Measurements from ENCODE around the gene DLGAP5. TPM values are rescaled to one million over a fixed set of nuclear protein-coding genes. Genes with fewer than 3 reads are reported as not detected.

DLGAP5 gene
- total RNA-seq, 2 experiments from 2014 or later, result 92.7 to 97.9 TPM

GRCh38 chr14:55118761-55119160 is 72.6 kb downstream of the DLGAP5 start:
- no peaks in the 10 kb centered on the region for H3K36me3 Mint-ChIP-seq
- no peak for DNase-seq
- no peaks in the 10 kb centered on the region for H3K9me3 Mint-ChIP-seq
- intact Hi-C loops (cut with micrococcal nuclease), result no loop called here
- H3K4me3 Mint-ChIP-seq, result no peak overlapping the region
- H3K27ac Mint-ChIP-seq, result no peak overlapping the region
- H3K4me1 Mint-ChIP-seq (ENCODE audit: low read depth), result no peaks in the 10 kb centered on the region
- no peaks in the 10 kb centered on the region for H3K27me3 Mint-ChIP-seq
- CTCF ChIA-PET, result interaction anchor here (1.4 kb wide), 1 partner anchor 29 kb away, joined by 3 read pairs; no protein-coding TSS in a partner anchor
- POLR2A ChIA-PET, result interaction anchor here (0.6 to 1.1 kb wide), 2 partner anchors 11 to 382 kb away, joined by 3 to 4 read pairs; no protein-coding TSS in a partner anchor

- Mint-ChIP-seq H3K36me3 (no peaks in the 10 kb centered on the region), H3K27me3 (no peaks in the 10 kb centered on the region), H3K9me3 (no peaks in the 10 kb centered on the region), H3K4me1 (ENCODE audit: low read depth) (no peaks in the 10 kb centered on the region), H3K27ac (no peak overlapping the region), H3K4me3 (no peak overlapping the region)
- ChIA-PET POLR2A (no interaction called here), CTCF (interaction anchor here (1.4 kb wide), 1 partner anchor 28 kb away, joined by 3 read pairs; no protein-coding TSS in a partner anchor)
- no peak for DNase-seq
- intact Hi-C loops (cut with micrococcal nuclease), result no loop called here
Measured at GRCh38 chr14:55117803-55118441, 73.5 kb downstream of the DLGAP5 start.

- ChIA-PET POLR2A (no interaction called here), CTCF (interaction anchor here (1.0 kb wide), 1 partner anchor 25 kb away, joined by 3 read pairs; no protein-coding TSS in a partner anchor)
- no peaks in the 10 kb centered on the region for H3K4me1 Mint-ChIP-seq (ENCODE audit: low read depth)
- DNase-seq, result no peak
- H3K4me3 Mint-ChIP-seq, result no peak overlapping the region
- no peaks in the 10 kb centered on the region for H3K9me3 Mint-ChIP-seq
- intact Hi-C loops (cut with micrococcal nuclease), result no loop called here
- H3K27ac Mint-ChIP-seq, result no peak overlapping the region
- H3K27me3 Mint-ChIP-seq, result no peaks in the 10 kb centered on the region
- H3K36me3 Mint-ChIP-seq, result no peaks in the 10 kb centered on the region
Measured at GRCh38 chr14:55116246-55117030, 74.9 kb downstream of the DLGAP5 start.

DNA sequence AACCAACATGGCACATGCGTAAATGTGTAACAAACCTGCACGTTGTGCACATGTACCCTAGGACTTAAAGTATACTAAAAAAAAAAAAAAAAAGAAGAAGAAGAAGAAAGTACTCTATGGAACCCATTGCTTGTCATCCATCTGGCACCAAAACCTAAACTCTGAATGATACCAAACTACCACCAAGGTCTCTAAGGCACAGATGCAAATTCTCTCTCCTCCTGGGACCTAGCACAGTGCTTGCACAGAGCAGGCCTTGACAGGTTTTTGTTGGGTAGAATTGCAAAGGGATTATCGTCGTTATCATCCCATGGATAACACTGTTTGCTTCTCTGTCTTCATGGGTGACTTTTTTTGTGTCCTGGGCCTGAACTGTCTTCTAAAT is 75.5 kb downstream of the DLGAP5 start:
- Mint-ChIP-seq H3K4me1 (ENCODE audit: low read depth) (no peaks in the 10 kb centered on the region), H3K27ac (no peak overlapping the region), H3K4me3 (no peak overlapping the region), H3K9me3 (no peaks in the 10 kb centered on the region), H3K27me3 (no peaks in the 10 kb centered on the region), H3K36me3 (no peaks in the 10 kb centered on the region)
- no peak for DNase-seq
- intact Hi-C loops (cut with micrococcal nuclease), result no loop called here
- ChIA-PET CTCF (no interaction called here), POLR2A (no interaction called here)

DNA sequence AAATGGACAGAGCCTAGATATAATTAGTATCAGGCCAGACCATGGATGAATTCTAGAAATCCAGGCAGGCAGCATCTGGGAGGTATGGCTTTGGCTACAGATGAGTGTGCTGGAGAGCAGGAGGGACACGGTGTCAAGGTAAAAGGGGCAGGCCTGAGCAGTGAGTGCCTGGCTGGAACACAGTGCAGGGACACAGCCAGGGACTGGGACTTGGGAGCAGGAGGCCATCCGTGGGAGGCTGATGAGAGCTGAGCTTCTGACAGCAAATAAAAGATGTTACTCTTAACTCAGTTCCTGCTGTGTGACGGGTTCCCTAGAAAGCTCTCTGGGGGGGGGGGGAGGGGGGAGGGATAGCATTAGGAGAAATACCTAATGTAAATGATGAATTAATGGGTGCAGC is 75.9 kb downstream of the DLGAP5 start:
- CTCF ChIA-PET, result no interaction called here
- POLR2A ChIA-PET, result no interaction called here

GRCh38 chr14:55114720-55115119 is 76.7 kb downstream of the DLGAP5 start:
- H3K27me3 Mint-ChIP-seq, result no peaks in the 10 kb centered on the region
- ChIA-PET POLR2A (no interaction called here), CTCF (no interaction called here)
- no peaks in the 10 kb centered on the region for H3K36me3 Mint-ChIP-seq
- no peak for DNase-seq
- intact Hi-C loops (cut with micrococcal nuclease), result no loop called here
- H3K4me3 Mint-ChIP-seq, result no peak overlapping the region
- H3K4me1 Mint-ChIP-seq (ENCODE audit: low read depth), result no peaks in the 10 kb centered on the region
- no peaks in the 10 kb centered on the region for H3K9me3 Mint-ChIP-seq
- no peak overlapping the region for H3K27ac Mint-ChIP-seq

More for the DNA sequence above, 75.9 kb downstream of the DLGAP5 start:
- DNase-seq, result no peak
- Mint-ChIP-seq H3K4me1 (ENCODE audit: low read depth) (no peaks in the 10 kb centered on the region), H3K27me3 (no peaks in the 10 kb centered on the region), H3K9me3 (no peaks in the 10 kb centered on the region), H3K4me3 (no peak overlapping the region), H3K27ac (no peak overlapping the region), H3K36me3 (no peaks in the 10 kb centered on the region)
- intact Hi-C loops (cut with micrococcal nuclease), result no loop called here

DNA sequence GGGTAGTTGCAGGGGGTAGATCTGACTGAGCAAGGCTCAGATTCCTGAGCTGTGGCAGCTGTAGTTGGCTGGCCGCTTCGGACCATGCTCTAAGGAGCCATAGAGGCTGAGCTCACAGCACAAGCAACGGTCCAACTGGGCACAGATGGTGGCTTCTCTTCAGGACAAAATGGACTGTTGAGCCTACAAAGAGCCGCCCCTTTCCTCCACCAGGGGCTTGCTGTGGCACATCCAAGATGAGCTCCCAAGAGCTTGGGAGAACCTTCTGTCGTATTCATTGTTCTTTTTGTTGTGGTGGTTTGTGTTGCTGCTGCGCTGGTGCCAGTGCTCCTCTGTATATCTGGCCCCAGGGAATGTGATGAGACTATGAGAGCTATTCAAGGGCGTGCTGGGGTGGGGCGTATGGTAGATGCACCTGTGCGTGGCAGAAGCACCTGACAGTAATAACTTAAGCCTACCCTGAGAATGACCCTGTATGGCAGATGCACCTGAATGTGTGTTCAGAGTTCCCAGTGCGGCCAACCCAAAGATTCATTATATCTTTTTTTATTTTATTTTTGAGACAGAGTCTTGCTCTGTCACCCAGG is 80.2 kb downstream of the DLGAP5 start:
- Mint-ChIP-seq H3K27me3 (no peaks in the 10 kb centered on the region), H3K9me3 (no peaks in the 10 kb centered on the region), H3K4me1 (ENCODE audit: low read depth) (peaks cover 16% of the 10 kb centered on the region), H3K36me3 (no peaks in the 10 kb centered on the region), H3K27ac (no peak overlapping the region), H3K4me3 (no peak overlapping the region)
- DNase-seq, result no peak
- intact Hi-C loops (cut with micrococcal nuclease), result no loop called here
- POLR2A ChIA-PET, result no interaction called here
- CTCF ChIA-PET, result no interaction called here

DNA sequence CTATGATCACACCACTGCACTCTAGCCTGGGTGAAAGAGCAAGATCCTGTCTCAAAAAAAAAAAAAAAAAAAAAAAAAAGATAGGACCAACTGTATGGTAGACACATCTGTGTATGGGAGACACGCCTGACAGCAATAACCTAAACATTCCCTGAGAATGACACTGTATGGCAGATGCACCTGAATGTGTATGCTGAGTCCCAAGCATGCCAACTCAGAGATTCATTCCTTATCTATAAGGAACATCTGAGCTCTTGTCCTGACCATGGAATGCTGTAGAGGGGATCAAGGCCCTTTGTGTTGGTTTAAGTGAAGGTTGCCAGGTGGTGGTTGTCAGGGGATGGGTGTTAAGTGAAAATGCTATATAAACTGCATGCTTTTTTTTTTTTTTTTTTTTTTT is 81.5 kb downstream of the DLGAP5 start:
- H3K4me1 Mint-ChIP-seq (ENCODE audit: low read depth), result peaks cover 16% of the 10 kb centered on the region
- intact Hi-C loops (cut with micrococcal nuclease), result no loop called here
- DNase-seq, result no peak
- H3K27me3 Mint-ChIP-seq, result no peaks in the 10 kb centered on the region
- H3K36me3 Mint-ChIP-seq, result no peaks in the 10 kb centered on the region
- H3K4me3 Mint-ChIP-seq, result no peak overlapping the region
- no peaks in the 10 kb centered on the region for H3K9me3 Mint-ChIP-seq
- CTCF ChIA-PET, result no interaction called here
- POLR2A ChIA-PET, result no interaction called here
- H3K27ac Mint-ChIP-seq, result no peak overlapping the region

- Mint-ChIP-seq H3K27me3 (no peaks in the 10 kb centered on the region), H3K9me3 (peaks cover 9% of the 10 kb centered on the region), H3K4me3 (peak overlapping the region; percentile 24), H3K27ac (peak overlapping the region; percentile 75), H3K4me1 (ENCODE audit: low read depth) (peaks cover 32% of the 10 kb centered on the region), H3K36me3 (peaks cover 7% of the 10 kb centered on the region)
- intact Hi-C loops (cut with micrococcal nuclease), result no loop called here
- ChIA-PET CTCF (interaction anchor here (0.6 to 1.3 kb wide), 3 partner anchors 16 to 20 kb away, joined by 3 to 4 read pairs (median 3); no protein-coding TSS in a partner anchor), POLR2A (interaction anchor here (1.2 to 1.7 kb wide), 3 partner anchors 10 to 56 kb away, joined by 3 to 8 read pairs (median 4); partner anchors contain the start of gene MAPK1IP1L)
- DNase-seq, result peak; percentile 70
Measured at GRCh38 chr14:55107766-55108554, 83.4 kb downstream of the DLGAP5 start.

DNA sequence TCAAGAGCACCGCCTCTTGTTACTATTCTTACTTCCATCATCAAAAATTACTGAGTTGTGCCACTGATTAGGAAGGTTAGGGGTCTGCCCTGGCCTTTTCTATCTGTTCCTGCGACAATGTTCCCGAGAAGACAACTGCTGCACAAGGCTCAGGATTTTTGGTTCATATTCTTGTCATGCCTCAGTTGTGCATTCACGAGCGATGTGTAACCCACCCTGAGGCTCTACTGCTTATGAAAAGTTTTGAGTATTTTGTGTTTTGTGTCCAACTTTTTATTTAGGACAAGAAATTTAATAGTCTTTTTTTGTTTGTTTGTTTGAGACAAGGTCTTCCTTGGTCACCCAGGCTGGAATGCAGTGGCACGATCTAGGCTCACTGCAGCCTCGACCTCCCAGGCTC is 85.4 kb downstream of the DLGAP5 start:
- H3K4me1 Mint-ChIP-seq (ENCODE audit: low read depth), result peaks cover 42% of the 10 kb centered on the region
- H3K27ac Mint-ChIP-seq, result no peak overlapping the region
- no peak for DNase-seq
- intact Hi-C loops (cut with micrococcal nuclease), result no loop called here
- ChIA-PET POLR2A (no interaction called here), CTCF (interaction anchor here (0.7 kb wide), 1 partner anchor 34 kb away, joined by 3 read pairs; no protein-coding TSS in a partner anchor)
- H3K9me3 Mint-ChIP-seq, result peaks cover 9% of the 10 kb centered on the region
- no peak overlapping the region for H3K4me3 Mint-ChIP-seq
- no peaks in the 10 kb centered on the region for H3K27me3 Mint-ChIP-seq
- H3K36me3 Mint-ChIP-seq, result peaks cover 7% of the 10 kb centered on the region

DNA sequence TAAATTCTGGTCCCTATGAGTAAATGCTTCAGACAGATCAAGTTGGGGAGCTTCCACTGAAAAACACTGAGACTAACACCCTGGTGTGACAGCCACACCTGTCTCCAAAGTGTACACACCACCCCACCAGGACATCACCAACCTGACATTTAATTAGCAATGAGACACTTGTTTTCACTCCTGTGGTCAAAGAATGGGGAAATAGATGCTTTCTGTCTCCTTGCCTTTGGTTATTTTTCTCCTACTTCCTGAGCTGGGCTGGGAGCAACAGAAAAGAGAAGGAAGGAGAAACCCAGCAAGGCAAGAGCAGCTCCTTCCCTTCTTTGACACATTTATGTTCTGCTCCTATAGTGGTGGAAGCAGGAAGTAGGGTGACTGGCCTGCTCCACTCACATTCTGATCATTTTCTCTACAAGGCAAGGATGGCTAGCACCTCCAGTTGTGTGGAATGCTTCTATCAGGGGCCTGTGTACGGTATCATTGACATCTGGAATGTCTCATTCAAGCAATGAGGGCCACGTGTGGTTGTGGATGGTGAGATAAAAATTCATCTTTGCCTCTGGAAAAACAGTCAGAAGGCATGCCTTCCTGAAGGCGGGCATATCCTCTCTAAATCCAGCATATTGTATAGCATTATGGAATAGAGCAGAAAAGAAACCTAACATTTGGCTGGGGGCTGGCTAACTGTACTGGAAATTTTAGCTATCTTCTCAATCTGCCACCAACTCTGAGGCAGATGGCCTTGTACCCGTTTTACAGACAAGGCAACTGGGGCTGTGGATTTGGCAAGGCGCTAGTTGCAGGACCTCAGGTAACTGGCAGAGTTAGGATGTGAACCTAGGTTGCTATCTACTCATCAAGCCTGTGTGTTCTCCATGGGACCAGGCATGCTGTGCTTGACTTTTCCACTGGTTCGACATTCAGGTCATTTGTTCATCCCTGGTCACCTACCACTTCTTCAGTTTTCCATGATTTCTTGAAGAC is 87.1 kb downstream of the DLGAP5 start:
- DNase-seq, result no peak
- H3K27me3 Mint-ChIP-seq, result no peaks in the 10 kb centered on the region
- H3K4me3 Mint-ChIP-seq, result no peak overlapping the region
- ChIA-PET POLR2A (interaction anchor here (1.6 kb wide), 1 partner anchor 25 kb away, joined by 4 read pairs; the partner anchor contains the start of gene LGALS3), CTCF (interaction anchor here (0.7 to 2.7 kb wide), 3 partner anchors 14 to 57 kb away, joined by 3 to 14 read pairs (median 9); partner anchors contain the start of gene MAPK1IP1L)
- peaks cover 47% of the 10 kb centered on the region for H3K4me1 Mint-ChIP-seq (ENCODE audit: low read depth)
- peaks cover 7% of the 10 kb centered on the region for H3K36me3 Mint-ChIP-seq
- H3K27ac Mint-ChIP-seq, result peak overlapping the region; percentile 95
- H3K9me3 Mint-ChIP-seq, result peaks cover 9% of the 10 kb centered on the region
- intact Hi-C loops (cut with micrococcal nuclease), result loop anchor here (1.0 to 2.0 kb wide), 3 partner anchors 25 to 233 kb away; partner anchors contain the start of gene LGALS3
